Aorta (tissue), 5 donors: ENCODE measurements around the gene TMA7B. TPM values are rescaled to one million over a fixed set of nuclear protein-coding genes. Genes with fewer than 3 reads are reported as not detected.

Experiments
- ATAC-seq: fragments of 200-7000 bp; cut with Tn5 transposase; one replicate; pipeline ENCODE4 v1.9.1; 2022; ENCODE audit warnings: moderate library complexity; ENCODE audit not compliant: low FRiP score
- DNase-seq, 2 donors: peaks; one replicate each; pipeline ENCODE4 v3.0.0-alpha.2; 2020
- H3K27ac ChIP-seq, 2 donors: one replicate each; pipeline ENCODE4 v1.5.1; 2013; ENCODE audit warnings: low read length in 2 of 2, mild to moderate bottlenecking in 2 of 2, moderate library complexity in 2 of 2, control low read depth in 1 of 2, inconsistent platforms in 1 of 2, low read depth in 1 of 2
- H3K27me3 ChIP-seq, 2 donors: one replicate each; pipeline ENCODE4 v1.6.1; 2013; ENCODE audit warnings: control low read depth in 1 of 2, low read length in 1 of 2, mild to moderate bottlenecking in 1 of 2, moderate library complexity in 1 of 2; ENCODE audit not compliant: insufficient read depth in 2 of 2, control insufficient read depth in 1 of 2
- H3K36me3 ChIP-seq, 2 donors: one replicate each; pipeline ENCODE4 v1.6.1; 2013; ENCODE audit warnings: control low read depth in 1 of 2, low read length in 1 of 2, mild to moderate bottlenecking in 1 of 2; ENCODE audit not compliant: insufficient read depth in 2 of 2, control insufficient read depth in 1 of 2
- H3K4me1 ChIP-seq, 2 donors: one replicate each; pipeline ENCODE4 v1.6.1; 2013; ENCODE audit warnings: low read length in 2 of 2, control low read depth in 1 of 2, mild to moderate bottlenecking in 1 of 2, moderate library complexity in 1 of 2; ENCODE audit not compliant: insufficient read depth in 2 of 2, control insufficient read depth in 1 of 2
- H3K4me3 ChIP-seq, 2 donors: one replicate each; pipeline ENCODE4 v1.5.1; 2013; ENCODE audit warnings: low read length in 2 of 2, control low read depth in 1 of 2, mild to moderate bottlenecking in 1 of 2
- H3K9me3 ChIP-seq: one replicate; pipeline ENCODE4 v1.6.1; 2013; ENCODE audit warnings: mild to moderate bottlenecking, low read length; ENCODE audit not compliant: control insufficient read depth
- WGBS, 2 donors: extraction: QIAGEN DNeasy Blood & Tissue Kit; methylation state at CpG; one replicate each; pipeline ENCODE4 v1.1.7; 2013; 5-methylcytosine and 5-hydroxymethylcytosine counted together
- intact Hi-C, 2 donors: fragments of 100-400 bp; cut with DNase I; formaldehyde crosslinking; loops; one replicate each; pipeline versions ENCODE4 v1.14.2 to v1.15.0; 2022
- polyA plus RNA-seq, 2 donors: library from polyadenylated mRNA; stranded (reverse); fragments of 200-250 nt; gene quantifications; one replicate each; pipeline ENCODE4 v1.2.3, GENCODE V29; 2013
- total RNA-seq, 2 donors: library from RNA; stranded (reverse); fragmentation: NEBNext Ultra II Directional; extraction: Animal tissue kit (Norgen Biotek cat#: 25700); gene quantifications; one replicate each; pipeline ENCODE4 v1.2.1, GENCODE V29; 2021
- donor health status: healthy with polysubstance abuse.
- donor health status: Bipolar disorder and iron deficiency.
- donor health status: DM: no; HTN: no; CAD: no.
- donor health status: DM: no; HTN: no; CAD: no.
- donor health status: DM: yes; HTN: yes; CAD: no.

The TMA7B gene
- total and polyA plus RNA-seq, 4 donors: 0.39 to 0.42 TPM; not detected in 2

GRCh38 chr22:39917776-39918495, 42.3 kb upstream of the TMA7B start:
- Histone ChIP-seq H3K4me3 (no peak overlapping the region), H3K27me3 (no peaks in the 10 kb centered on the region), H3K9me3 (no peaks in the 10 kb centered on the region), H3K27ac (no peak overlapping the region), H3K4me1 (no peaks in the 10 kb centered on the region), H3K36me3 (no peaks in the 10 kb centered on the region)
- no peak for ATAC-seq
- 34 to 35% methylated on average over 12 of the region's 12 CpGs for WGBS, 2 donors
- DNase-seq: no peak
- intact Hi-C loops: no loop called here

- Histone ChIP-seq H3K27me3 (no peaks in the 10 kb centered on the region), H3K4me1 (no peaks in the 10 kb centered on the region), H3K9me3 (no peaks in the 10 kb centered on the region), H3K36me3 (no peaks in the 10 kb centered on the region), H3K4me3 (no peak overlapping the region), H3K27ac (no peak overlapping the region)
- 56 to 60% methylated on average over 8 of the region's 8 CpGs for WGBS, 2 donors
- no peak for DNase-seq
- ATAC-seq: no peak
- intact Hi-C loops: no loop called here
Observed at GRCh38 chr22:39920134-39920743, 40.0 kb upstream of the TMA7B start.

DNA sequence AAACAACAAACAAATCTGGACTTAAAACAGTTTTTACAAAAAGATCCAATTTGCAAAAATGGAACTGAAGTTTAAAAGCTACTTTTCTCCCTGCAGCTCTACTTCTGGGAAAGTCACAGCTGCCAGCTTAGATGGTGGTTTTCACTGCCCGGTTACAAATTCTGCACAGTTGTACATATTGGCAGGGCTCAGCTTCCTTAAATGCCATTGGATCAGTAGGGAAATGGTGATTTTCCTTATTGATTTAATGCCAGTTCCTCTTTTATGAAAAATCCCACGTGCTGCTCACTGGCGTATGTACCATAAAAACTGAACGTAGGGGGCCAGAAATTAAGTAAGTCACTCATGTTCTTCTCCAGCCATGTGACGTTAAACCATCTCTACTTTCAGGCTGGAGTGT, 36.5 kb upstream of the TMA7B start:
- Histone ChIP-seq H3K9me3 (no peaks in the 10 kb centered on the region), H3K4me1 (no peaks in the 10 kb centered on the region), H3K27me3 (peaks cover 0 to 2% of the 10 kb centered on the region in 2 donors), H3K36me3 (no peaks in the 10 kb centered on the region), H3K4me3 (peak overlapping the region in 1 of 2 donors; percentile 17), H3K27ac (no peak overlapping the region)
- intact Hi-C loops: no loop called here
- WGBS, 2 donors: 29 to 39% methylated on average over 5 of the region's 5 CpGs
- no peak for DNase-seq
- no peak for ATAC-seq

DNA sequence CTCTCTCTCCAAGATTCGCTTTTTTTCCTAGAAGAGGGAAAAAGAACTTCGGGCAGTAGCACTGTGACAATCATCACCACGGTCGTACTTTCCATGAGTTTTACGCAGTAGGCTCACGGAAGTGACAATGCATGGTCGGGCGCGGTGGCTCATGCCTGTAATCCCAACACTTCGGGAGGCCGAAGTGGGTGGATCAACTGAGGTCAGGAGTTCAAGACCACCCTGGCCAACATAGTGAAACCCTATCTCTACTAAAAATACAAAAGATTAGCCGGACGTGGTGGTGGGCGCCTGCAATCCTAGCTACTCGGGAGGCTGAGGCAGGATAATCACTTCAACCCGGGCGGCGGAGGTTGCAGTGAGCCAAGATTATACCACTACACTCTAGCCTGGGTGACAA, 35.9 kb upstream of the TMA7B start:
- no peak overlapping the region for H3K4me3 ChIP-seq
- intact Hi-C loops: no loop called here
- H3K4me1 ChIP-seq: no peaks in the 10 kb centered on the region
- 84 to 85% methylated on average over 18 of the region's 18 CpGs for WGBS, 2 donors
- ATAC-seq: no peak
- no peak for DNase-seq
- no peaks in the 10 kb centered on the region for H3K9me3 ChIP-seq
- peaks cover 0 to 2% of the 10 kb centered on the region in 2 donors for H3K27me3 ChIP-seq
- H3K36me3 ChIP-seq: no peaks in the 10 kb centered on the region
- H3K27ac ChIP-seq: no peak overlapping the region

DNA sequence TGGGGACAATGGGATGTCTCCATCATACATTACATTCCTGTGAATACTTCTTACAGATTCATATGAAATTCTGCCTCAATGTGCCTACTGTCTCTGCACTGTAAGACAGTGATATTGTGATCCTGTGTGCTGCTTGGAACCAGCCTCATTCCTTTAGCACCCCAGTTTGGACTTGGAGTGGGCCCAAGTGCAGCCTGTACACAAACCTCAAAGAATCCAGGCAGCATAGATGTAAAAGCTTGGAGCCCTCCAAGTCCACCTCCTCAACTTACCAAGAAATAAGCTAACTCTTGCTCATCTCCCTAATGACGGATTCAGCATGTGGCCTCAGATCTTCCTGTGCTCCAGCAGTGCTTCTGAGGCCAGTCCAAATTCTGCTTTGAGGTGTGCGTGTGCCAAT, 34.9 kb upstream of the TMA7B start:
- Histone ChIP-seq H3K4me1 (no peaks in the 10 kb centered on the region), H3K36me3 (no peaks in the 10 kb centered on the region), H3K27me3 (peaks cover 0 to 2% of the 10 kb centered on the region in 2 donors), H3K9me3 (no peaks in the 10 kb centered on the region), H3K27ac (no peak overlapping the region), H3K4me3 (no peak overlapping the region)
- intact Hi-C loops: no loop called here
- DNase-seq: no peak
- 86 to 91% methylated on average over 2 of the region's 2 CpGs for WGBS, 2 donors
- no peak for ATAC-seq

DNA sequence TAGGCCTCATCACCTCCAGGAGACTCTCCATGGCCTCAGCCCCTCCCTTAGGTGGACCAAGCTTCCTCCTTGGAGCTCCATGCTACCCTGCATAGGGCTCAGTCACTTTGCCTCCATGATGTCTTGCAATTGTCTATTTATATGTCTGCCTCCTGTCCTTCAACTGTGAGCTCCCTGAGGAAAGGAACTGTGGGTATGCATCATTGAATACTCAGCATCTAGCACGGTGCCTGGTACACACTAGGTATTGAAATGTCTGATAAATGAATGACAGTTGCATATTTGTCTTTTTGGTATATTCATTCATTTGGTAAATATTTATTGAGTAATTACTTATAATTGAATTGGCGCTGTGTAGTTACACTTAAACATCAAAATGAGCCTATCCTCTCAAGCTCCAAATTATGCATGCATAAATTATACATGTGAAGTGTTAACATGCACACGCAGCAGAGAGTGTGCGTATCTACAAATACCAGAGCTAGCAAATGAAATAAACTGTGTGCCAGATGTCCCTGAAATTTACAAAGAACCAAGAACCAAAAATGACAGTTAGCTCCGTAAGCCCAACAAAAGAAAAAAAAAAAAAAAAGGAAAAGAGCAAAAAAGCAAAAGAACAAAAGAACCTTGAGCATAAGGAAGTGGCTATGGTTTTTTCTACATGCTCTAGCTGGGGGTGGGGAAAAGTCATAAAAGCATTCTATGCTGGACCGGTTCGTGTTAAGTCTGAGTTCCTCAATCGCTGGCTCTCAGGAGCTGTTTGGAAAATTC, 34.1 kb upstream of the TMA7B start:
- Histone ChIP-seq H3K27me3 (peaks cover 0 to 2% of the 10 kb centered on the region in 2 donors), H3K27ac (no peak overlapping the region), H3K4me1 (no peaks in the 10 kb centered on the region), H3K9me3 (no peaks in the 10 kb centered on the region), H3K4me3 (no peak overlapping the region), H3K36me3 (no peaks in the 10 kb centered on the region)
- intact Hi-C loops: no loop called here
- DNase-seq (no peak), ATAC-seq (no peak)
- 60 to 65% methylated on average over 8 of the region's 8 CpGs for WGBS, 2 donors

GRCh38 chr22:39926753-39927152, 33.4 kb upstream of the TMA7B start:
- H3K9me3 ChIP-seq: no peaks in the 10 kb centered on the region
- intact Hi-C loops: no loop called here
- H3K27ac ChIP-seq: no peak overlapping the region
- no peaks in the 10 kb centered on the region for H3K36me3 ChIP-seq
- DNase-seq (no peak), ATAC-seq (no peak)
- H3K4me1 ChIP-seq: no peaks in the 10 kb centered on the region
- WGBS, 2 donors: 66 to 71% methylated on average over 5 of the region's 5 CpGs
- H3K4me3 ChIP-seq: no peak overlapping the region
- H3K27me3 ChIP-seq: peaks cover 0 to 2% of the 10 kb centered on the region in 2 donors

GRCh38 chr22:39927544-39927943, 32.7 kb upstream of the TMA7B start:
- H3K36me3 ChIP-seq: no peaks in the 10 kb centered on the region
- intact Hi-C loops: no loop called here
- no peaks in the 10 kb centered on the region for H3K4me1 ChIP-seq
- H3K27ac ChIP-seq: no peak overlapping the region
- H3K27me3 ChIP-seq: peaks cover 0 to 2% of the 10 kb centered on the region in 2 donors
- DNase-seq: no peak
- WGBS, 2 donors: 54 to 58% methylated on average over 7 of the region's 7 CpGs
- ATAC-seq: no peak
- H3K4me3 ChIP-seq: no peak overlapping the region
- no peaks in the 10 kb centered on the region for H3K9me3 ChIP-seq
